ENCODE measurements around the gene USP3. TPM values are rescaled to one million over a fixed set of nuclear protein-coding genes. Genes with fewer than 3 reads are reported as not detected.

Gene USP3
- total RNA-seq, 2 experiments from 2014 or later: 62.7 to 70.8 TPM

DNA sequence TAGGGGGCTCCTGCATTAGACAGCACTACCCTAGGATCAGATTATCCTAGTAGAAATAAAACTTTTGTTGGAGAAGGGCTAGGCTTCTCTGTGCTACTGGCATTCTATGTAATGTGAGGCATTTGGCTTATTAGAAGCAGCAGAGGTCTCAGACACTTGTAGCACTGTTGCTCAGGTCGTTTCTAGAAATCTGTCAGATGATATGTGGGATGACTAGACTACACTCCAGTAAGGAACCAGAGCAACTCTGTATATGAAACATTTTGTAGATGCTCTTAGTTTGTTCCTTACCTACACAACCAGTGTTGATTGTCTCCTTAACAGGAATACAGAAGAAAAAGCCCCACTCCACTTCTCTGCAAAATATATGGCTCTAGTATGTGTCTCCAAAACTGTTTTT, 70.9 kb downstream of the USP3 start:
- Mint-ChIP-seq H3K9me3 (no peaks in the 10 kb centered on the region), H3K27ac (no peak overlapping the region), H3K36me3 (ENCODE audit: low read depth) (peaks cover 36% of the 10 kb centered on the region), H3K4me3 (no peak overlapping the region), H3K27me3 (no peaks in the 10 kb centered on the region), H3K4me1 (peaks cover 2% of the 10 kb centered on the region)
- ChIA-PET POLR2A (no interaction called here), CTCF (interaction anchor here (2.0 kb wide), 1 partner anchor 22 kb away, joined by 4 read pairs; no protein-coding TSS in a partner anchor)
- DNase-seq: no peak

DNA sequence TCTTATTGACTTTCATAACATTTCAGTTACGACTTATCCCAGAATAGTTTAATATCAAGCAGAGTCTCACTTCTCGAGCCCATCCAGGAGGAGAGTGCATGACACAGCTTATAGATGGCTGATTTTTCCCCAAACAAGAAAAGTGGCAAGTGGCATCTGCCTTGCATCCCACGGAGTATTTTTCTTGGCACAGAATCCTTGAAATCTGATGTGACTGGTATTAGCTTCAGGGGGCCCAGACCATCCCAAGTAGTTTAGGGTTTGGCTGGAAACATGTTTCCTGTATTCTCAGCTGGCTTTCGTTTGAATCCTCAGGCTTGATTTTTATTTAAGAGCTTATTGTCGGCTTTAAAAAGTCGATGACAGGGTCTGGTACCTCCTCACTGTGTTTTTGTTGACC, 72.0 kb downstream of the USP3 start:
- H3K9me3 Mint-ChIP-seq: no peaks in the 10 kb centered on the region
- peaks cover 2% of the 10 kb centered on the region for H3K4me1 Mint-ChIP-seq
- peaks cover 35% of the 10 kb centered on the region for H3K36me3 Mint-ChIP-seq (ENCODE audit: low read depth)
- no peak overlapping the region for H3K4me3 Mint-ChIP-seq
- ChIA-PET POLR2A (no interaction called here), CTCF (interaction anchor here (0.7 to 1.4 kb wide), 2 partner anchors 11 to 133 kb away, joined by 3 to 4 read pairs; no protein-coding TSS in a partner anchor)
- no peak overlapping the region for H3K27ac Mint-ChIP-seq
- no peaks in the 10 kb centered on the region for H3K27me3 Mint-ChIP-seq
- no peak for DNase-seq

DNA sequence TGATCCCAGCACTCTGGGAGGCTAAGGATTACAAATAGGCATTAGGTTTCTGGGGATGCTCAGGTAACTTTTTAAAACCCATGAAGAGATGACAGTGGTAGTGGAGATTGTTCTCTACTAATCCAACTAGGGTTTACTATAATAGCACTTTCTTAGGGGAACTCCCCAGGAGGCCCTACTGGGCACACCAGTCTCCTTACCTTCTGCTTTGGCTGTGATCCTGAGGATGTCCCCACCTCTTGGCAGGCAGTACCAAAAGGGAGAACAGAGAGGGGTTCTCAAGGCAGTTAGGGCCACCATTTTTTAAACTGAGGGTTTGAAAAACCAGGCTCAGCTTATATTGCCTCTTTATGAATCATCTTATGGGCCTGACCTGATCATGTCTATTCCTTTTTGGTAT, 77.8 kb downstream of the USP3 start:
- Mint-ChIP-seq H3K4me1 (no peaks in the 10 kb centered on the region), H3K36me3 (ENCODE audit: low read depth) (peaks cover 44% of the 10 kb centered on the region), H3K27me3 (no peaks in the 10 kb centered on the region), H3K4me3 (no peak overlapping the region), H3K27ac (no peak overlapping the region), H3K9me3 (no peaks in the 10 kb centered on the region)
- CTCF ChIA-PET: interaction anchor here (1.0 kb wide), 1 partner anchor 116 kb away, joined by 3 read pairs; no protein-coding TSS in a partner anchor
- POLR2A ChIA-PET: interaction anchor here (0.6 kb wide), 1 partner anchor 10 kb away, joined by 4 read pairs; no protein-coding TSS in a partner anchor
- no peak for DNase-seq

DNA sequence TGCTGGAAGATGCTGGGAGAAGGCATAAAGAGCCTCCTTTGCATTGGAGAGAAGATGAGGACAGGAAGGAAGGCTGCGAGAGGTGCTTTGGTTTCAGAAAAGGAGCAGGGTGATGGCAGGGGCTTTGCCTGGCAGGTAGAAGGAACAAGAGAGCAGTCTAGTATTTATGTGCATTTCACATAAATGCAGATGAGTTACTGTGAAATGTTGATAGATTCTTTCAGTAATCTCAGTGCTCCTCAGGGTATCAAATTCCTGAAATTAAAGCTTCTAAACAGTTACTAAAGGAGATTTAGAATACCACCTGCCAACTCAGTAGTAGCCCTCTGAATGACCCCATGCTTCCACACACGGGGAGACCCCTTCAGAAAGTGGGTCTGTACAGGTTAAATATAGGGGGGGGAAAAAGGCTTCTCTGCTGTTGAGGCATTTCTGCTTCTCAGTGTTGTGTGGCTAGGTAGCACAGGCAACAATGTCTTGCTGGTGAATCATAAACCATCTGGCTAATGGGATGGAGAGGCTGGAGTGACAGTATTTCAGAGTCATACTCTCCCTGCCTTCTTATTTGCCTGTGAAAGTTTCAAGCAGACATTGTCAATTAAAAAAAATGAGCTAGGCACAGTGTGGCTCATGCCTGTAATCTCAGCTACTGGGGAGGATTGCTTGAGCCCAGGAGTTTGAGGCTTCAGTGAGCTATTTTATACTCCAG, 78.5 kb downstream of the USP3 start:
- POLR2A ChIA-PET: interaction anchor here (0.6 kb wide), 1 partner anchor 10 kb away, joined by 4 read pairs; no protein-coding TSS in a partner anchor
- CTCF ChIA-PET: interaction anchor here (0.6 to 1.0 kb wide), 3 partner anchors 116 to 1234 kb away, joined by 3 read pairs; no protein-coding TSS in a partner anchor
- no peak overlapping the region for H3K27ac Mint-ChIP-seq
- H3K4me1 Mint-ChIP-seq: no peaks in the 10 kb centered on the region
- H3K9me3 Mint-ChIP-seq: no peaks in the 10 kb centered on the region
- no peak for DNase-seq
- H3K27me3 Mint-ChIP-seq: no peaks in the 10 kb centered on the region
- H3K36me3 Mint-ChIP-seq (ENCODE audit: low read depth): peaks cover 45% of the 10 kb centered on the region
- H3K4me3 Mint-ChIP-seq: no peak overlapping the region

DNA sequence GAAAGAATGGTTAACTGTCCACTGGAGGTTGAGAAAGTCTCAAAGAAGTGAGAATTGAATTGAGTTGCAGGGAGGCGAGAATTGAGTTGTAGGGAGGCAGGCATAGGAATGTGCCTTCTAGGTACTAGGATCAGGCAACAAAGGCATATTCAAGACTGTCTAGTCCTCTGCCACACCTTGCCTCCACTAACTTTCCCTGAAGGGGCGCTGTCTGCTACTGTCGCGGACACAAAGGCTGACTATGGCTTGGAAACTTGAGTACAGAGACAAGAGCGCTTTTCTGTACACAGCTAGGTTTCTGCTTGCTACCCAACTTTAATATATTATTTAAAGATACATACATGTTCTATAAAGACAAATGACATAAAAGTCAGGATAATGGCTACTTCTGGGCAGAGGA, 82.4 kb downstream of the USP3 start:
- Mint-ChIP-seq H3K27ac (no peak overlapping the region), H3K36me3 (ENCODE audit: low read depth) (peaks cover 74% of the 10 kb centered on the region), H3K27me3 (no peaks in the 10 kb centered on the region), H3K4me3 (no peak overlapping the region), H3K9me3 (no peaks in the 10 kb centered on the region), H3K4me1 (peaks cover 8% of the 10 kb centered on the region)
- ChIA-PET CTCF (interaction anchor here (0.6 kb wide), 1 partner anchor 29 kb away, joined by 3 read pairs; no protein-coding TSS in a partner anchor), POLR2A (no interaction called here)
- DNase-seq: no peak

DNA sequence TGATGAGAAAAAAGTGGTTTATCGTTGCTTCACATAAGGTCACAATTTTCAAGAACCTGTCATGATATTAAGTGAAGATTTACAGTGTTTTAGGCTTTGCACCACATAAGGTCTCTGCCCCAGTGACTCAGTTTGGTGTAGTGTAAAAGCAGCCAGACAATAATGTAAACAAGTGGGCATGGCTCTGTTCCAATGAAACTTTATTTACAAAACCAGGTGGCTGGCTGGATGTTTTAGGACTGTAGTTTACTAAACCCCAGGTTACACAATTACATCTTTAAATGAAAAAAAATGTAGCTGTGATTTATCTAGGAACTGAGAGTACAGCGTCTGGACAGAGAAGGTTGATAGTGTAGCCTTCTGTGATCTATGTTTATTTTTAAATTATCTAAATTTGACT, 83.1 kb downstream of the USP3 start:
- Mint-ChIP-seq H3K27me3 (no peaks in the 10 kb centered on the region), H3K9me3 (no peaks in the 10 kb centered on the region), H3K4me3 (no peak overlapping the region), H3K36me3 (ENCODE audit: low read depth) (peaks cover 75% of the 10 kb centered on the region), H3K27ac (no peak overlapping the region), H3K4me1 (peaks cover 13% of the 10 kb centered on the region)
- ChIA-PET POLR2A (no interaction called here), CTCF (interaction anchor here (0.6 kb wide), 1 partner anchor 30 kb away, joined by 3 read pairs; no protein-coding TSS in a partner anchor)
- no peak for DNase-seq

DNA sequence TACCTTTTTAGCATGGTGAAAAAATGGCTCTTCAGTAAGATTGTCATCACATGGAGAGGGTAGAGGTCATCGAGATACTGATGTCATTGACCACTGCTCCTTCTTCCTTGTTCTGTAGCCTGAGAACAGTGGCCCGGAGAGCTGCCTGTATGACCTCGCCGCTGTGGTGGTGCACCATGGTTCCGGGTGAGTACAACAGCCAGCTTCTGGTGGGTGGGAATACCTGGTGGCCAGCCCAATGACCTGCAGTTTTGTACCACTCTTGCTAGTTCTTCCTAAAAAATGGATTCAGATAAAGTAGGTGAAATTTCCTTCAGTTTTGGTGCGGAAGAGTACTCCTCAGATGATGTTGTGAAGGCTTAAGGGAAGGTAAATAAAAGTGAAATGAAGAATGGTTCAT, 84.4 kb downstream of the USP3 start:
- DNase-seq: no peak
- no peak overlapping the region for H3K27ac Mint-ChIP-seq
- no peaks in the 10 kb centered on the region for H3K9me3 Mint-ChIP-seq
- H3K27me3 Mint-ChIP-seq: no peaks in the 10 kb centered on the region
- H3K4me1 Mint-ChIP-seq: peaks cover 24% of the 10 kb centered on the region
- peaks cover 77% of the 10 kb centered on the region for H3K36me3 Mint-ChIP-seq (ENCODE audit: low read depth)
- H3K4me3 Mint-ChIP-seq: no peak overlapping the region
- CTCF ChIA-PET: no interaction called here
- POLR2A ChIA-PET: no interaction called here

DNA sequence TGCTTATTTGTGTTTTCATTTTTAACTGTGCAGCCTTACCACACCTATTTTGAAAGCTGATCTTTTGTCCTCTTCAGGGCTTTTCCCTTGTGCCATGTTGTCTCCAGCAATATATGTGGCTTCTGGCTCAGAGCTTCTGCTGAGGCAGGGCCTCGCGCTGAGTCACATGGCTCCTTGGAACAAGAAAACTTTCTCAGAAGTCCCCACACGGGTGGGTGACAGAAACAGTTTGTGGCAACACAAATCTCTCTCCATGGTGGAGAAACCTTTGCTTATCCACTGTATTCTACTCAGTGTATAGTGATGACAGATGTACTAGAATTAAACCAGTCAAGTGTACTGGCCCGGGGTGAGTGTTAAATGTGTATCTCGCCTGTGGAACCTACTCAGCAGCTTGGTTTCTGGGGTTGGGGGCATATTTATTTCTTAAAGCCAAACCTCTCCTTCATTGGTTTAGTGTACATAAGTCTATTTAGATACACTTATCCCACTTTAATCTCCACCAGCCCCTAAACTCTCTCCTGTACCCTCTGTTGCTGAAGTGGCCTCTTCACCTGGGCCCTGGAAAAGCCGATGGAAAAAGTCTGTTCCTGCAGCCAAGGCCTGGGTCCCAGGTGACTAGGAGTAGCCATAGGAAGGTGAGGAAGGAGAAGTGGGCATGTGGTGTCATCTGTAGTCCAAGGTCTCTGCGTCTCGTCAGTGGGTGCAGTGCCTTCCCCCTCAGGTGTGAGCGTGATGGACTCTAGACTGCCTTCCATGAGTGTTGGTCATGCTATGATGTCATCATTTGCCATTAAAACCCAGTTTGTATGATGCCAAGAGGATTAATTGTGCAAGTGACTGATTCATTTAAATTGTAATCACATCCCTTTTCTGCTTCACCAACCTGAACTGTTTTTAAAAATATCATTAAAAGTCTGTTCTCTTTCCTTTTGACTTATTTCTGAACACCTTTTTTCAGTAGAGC, 89.6 kb downstream of the USP3 start:
- Mint-ChIP-seq H3K36me3 (ENCODE audit: low read depth) (peaks cover 56% of the 10 kb centered on the region), H3K4me1 (peaks cover 55% of the 10 kb centered on the region), H3K9me3 (no peaks in the 10 kb centered on the region), H3K4me3 (no peak overlapping the region), H3K27me3 (no peaks in the 10 kb centered on the region), H3K27ac (peak overlapping the region; percentile 68)
- ChIA-PET POLR2A (no interaction called here), CTCF (interaction anchor here (0.6 to 1.0 kb wide), 2 partner anchors 127 to 154 kb away, joined by 3 to 6 read pairs; no protein-coding TSS in a partner anchor)
- no peak for DNase-seq

DNA sequence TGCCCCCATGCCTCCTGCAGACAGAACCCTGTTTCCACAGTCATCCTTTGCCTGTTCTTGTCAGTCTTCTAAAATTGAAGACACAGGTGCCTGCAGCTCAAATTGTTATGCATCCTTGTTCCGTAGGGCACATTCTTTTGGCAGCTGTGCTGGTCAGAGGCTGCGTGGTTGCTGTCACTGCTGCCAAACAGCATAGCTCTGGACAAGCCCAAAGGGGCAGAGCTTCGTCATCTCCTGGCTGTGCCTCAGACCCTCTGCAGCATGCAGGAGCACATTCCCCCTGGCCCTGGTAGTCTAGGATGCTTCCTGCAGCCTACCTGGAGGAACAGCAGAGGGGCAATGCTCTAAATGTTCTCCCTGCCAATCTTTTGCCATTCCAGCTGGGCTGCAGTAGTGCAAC, 90.7 kb downstream of the USP3 start:
- no peak for DNase-seq
- Mint-ChIP-seq H3K27ac (no peak overlapping the region), H3K9me3 (no peaks in the 10 kb centered on the region), H3K27me3 (no peaks in the 10 kb centered on the region), H3K4me1 (peaks cover 64% of the 10 kb centered on the region), H3K4me3 (no peak overlapping the region), H3K36me3 (ENCODE audit: low read depth) (peaks cover 45% of the 10 kb centered on the region)
- POLR2A ChIA-PET: no interaction called here
- CTCF ChIA-PET: interaction anchor here (1.0 kb wide), 1 partner anchor 10 kb away, joined by 3 read pairs; no protein-coding TSS in a partner anchor

DNA sequence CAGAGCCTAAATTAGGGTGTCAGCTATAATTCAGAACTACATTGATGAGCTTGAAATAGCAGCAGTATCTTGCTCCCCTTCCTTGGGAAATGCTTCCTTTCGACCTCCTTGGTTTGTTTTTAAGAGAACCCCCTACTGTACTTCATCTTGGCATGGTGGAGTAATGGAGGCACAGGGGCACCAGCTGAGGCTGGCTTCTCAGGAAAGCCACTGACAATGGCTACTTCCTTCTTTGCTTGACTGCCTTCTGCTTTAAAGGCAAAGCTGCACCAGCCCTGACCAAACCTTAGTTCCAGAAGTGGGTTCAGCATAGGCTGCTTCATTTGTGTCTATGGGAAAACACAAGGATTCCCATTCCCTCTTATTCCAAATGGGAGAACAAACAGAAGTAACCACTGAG, 91.3 kb downstream of the USP3 start:
- no peak for DNase-seq
- CTCF ChIA-PET: interaction anchor here (1.0 to 2.1 kb wide), 5 partner anchors 11 to 468 kb away, joined by 3 to 7 read pairs (median 3); no protein-coding TSS in a partner anchor
- Mint-ChIP-seq H3K9me3 (no peaks in the 10 kb centered on the region), H3K36me3 (ENCODE audit: low read depth) (peaks cover 42% of the 10 kb centered on the region), H3K27me3 (no peaks in the 10 kb centered on the region), H3K4me3 (no peak overlapping the region), H3K27ac (no peak overlapping the region), H3K4me1 (peaks cover 66% of the 10 kb centered on the region)
- POLR2A ChIA-PET: interaction anchor here (0.5 to 0.7 kb wide), 2 partner anchors 92 to 471 kb away, joined by 3 to 11 read pairs; no protein-coding TSS in a partner anchor

DNA sequence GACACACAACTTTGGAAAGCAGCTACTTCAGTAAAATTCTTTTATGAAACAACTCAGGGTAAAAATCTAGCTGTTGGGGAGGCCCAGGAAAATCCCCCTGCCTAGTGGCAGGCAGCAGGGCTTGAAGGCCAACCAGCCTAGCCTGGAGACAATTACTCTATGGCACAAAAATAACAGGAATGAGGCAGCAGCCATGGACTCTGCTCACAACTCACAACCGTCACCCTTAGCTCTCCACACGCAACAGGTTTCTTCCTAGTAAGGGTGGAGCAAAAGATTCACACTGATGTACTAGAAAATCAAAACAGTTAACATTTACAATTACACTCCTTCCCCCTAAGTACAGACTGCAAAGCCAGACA, 92.3 kb downstream of the USP3 start:
- Mint-ChIP-seq H3K9me3 (no peaks in the 10 kb centered on the region), H3K4me3 (no peak overlapping the region), H3K27me3 (no peaks in the 10 kb centered on the region), H3K4me1 (peaks cover 62% of the 10 kb centered on the region), H3K36me3 (ENCODE audit: low read depth) (peaks cover 34% of the 10 kb centered on the region), H3K27ac (no peak overlapping the region)
- ChIA-PET POLR2A (no interaction called here), CTCF (interaction anchor here (0.5 to 2.1 kb wide), 8 partner anchors 13 to 467 kb away, joined by 3 to 7 read pairs (median 3); no protein-coding TSS in a partner anchor)
- no peak for DNase-seq

DNA sequence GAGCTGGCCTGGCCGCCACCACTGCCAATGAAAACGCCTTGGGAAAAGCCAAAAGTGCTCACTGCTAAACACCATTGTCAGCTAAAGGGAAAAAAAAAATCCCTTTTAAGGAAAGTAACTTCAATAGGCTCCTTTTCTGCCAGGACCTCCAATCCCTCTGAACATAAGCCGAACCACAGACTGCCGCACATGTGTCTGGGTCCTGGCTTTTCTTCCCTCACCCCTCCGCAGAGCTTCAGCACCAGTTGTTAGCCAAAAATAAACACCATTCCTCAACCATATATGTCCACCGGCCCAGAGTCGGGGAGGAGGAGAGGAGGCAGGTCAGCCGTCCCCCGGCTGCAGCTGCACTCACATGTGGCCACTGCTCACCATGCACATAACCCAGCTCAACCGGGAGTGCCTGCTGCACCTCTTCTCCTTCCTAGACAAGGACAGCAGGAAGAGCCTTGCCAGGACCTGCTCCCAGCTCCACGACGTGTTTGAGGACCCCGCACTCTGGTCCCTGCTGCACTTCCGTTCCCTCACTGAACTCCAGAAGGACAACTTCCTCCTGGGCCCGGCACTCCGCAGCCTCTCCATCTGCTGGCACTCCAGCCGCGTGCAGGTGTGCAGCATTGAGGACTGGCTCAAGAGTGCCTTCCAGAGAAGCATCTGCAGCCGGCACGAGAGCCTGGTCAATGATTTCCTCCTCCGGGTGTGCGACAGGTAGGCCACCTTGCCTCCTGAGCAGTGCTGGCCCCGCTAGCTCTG, 92.8 kb downstream of the USP3 start, which contains the start of gene FBXL22:
Gene FBXL22 (plus strand): TSS at position 350 of the 753 bp plus-strand sequence. CDS start 6 bp downstream, at position 356.
- Mint-ChIP-seq H3K27me3 (no peaks in the 10 kb centered on the region), H3K9me3 (no peaks in the 10 kb centered on the region), H3K4me1 (peaks cover 62% of the 10 kb centered on the region), H3K27ac (peak within 1 kb of the TSS; percentile 19), H3K4me3 (no peak within 1 kb of the TSS), H3K36me3 (ENCODE audit: low read depth) (peaks cover 28% of the 10 kb centered on the region)
- CTCF ChIA-PET: interaction anchor here (0.9 to 2.1 kb wide), 6 partner anchors 13 to 467 kb away, joined by 3 to 7 read pairs (median 4); no protein-coding TSS in a partner anchor
- DNase-seq: no peak
- POLR2A ChIA-PET: no interaction called here
